DND-41 (cell line): Measurements from ENCODE around the gene PPARA.

ENCODE experiments used
- ATAC-seq: fragments of 200-7000 bp; cut with Tn5 transposase; 3 replicates; pipeline ENCODE4 v1.9.1; 2021; ENCODE audit warnings: low read depth; ENCODE audit not compliant: insufficient read depth
- DNase-seq: peaks from one replicate; pipeline ENCODE4 v3.0.0-alpha.2; 2020
- H2AFZ ChIP-seq: 2 replicates; pipeline ENCODE4 v1.6.0; 2012; ENCODE audit warnings: low read depth, low read length
- H3K27ac ChIP-seq: 2 replicates; pipeline ENCODE4 v1.5.1; 2012; ENCODE audit warnings: low read length, inconsistent platforms
- H3K27me3 ChIP-seq: fragments of 200-600 bp; sonication (generic); 2 replicates; pipeline ENCODE4 v1.6.0; 2012; ENCODE audit warnings: low read length, mild to moderate bottlenecking, inconsistent platforms; ENCODE audit not compliant: insufficient read depth, poor library complexity
- H3K36me3 ChIP-seq: 2 replicates; pipeline ENCODE4 v1.5.1; 2012; ENCODE audit warnings: low read length, inconsistent platforms; ENCODE audit not compliant: insufficient read depth
- H3K4me1 ChIP-seq: 2 replicates; pipeline ENCODE4 v1.5.1; 2012; ENCODE audit warnings: mild to moderate bottlenecking, low read length; ENCODE audit not compliant: insufficient read depth
- H3K4me2 ChIP-seq: 2 replicates; pipeline ENCODE4 v1.6.0; 2012; ENCODE audit warnings: mild to moderate bottlenecking, moderate library complexity, low read length, inconsistent platforms; ENCODE audit not compliant: insufficient read depth
- H3K4me3 ChIP-seq, 2 experiments: fragments of 200-600 bp in 1 of 2; shearing (Covaris generic) in 1 of 2; 2 replicates each; pipeline ENCODE4 v1.5.1; 2012 to 2016; ENCODE audit warnings: inconsistent platforms in 2 of 2, low read length in 2 of 2, mild to moderate bottlenecking in 2 of 2, low read depth in 1 of 2, moderate library complexity in 1 of 2
- H3K79me2 ChIP-seq: 2 replicates; pipeline ENCODE4 v1.6.0; 2012; ENCODE audit warnings: low read length, inconsistent platforms; ENCODE audit not compliant: insufficient read depth
- H3K9ac ChIP-seq: 2 replicates; pipeline ENCODE4 v1.6.0; 2012; ENCODE audit warnings: low read depth, mild to moderate bottlenecking, inconsistent platforms, low read length, moderate library complexity
- H3K9me3 ChIP-seq: 2 replicates; pipeline ENCODE4 v1.5.1; 2012; ENCODE audit warnings: low read length, moderate library complexity, mild to moderate bottlenecking, inconsistent platforms; ENCODE audit not compliant: insufficient read depth, severe bottlenecking
- H4K20me1 ChIP-seq: 2 replicates; pipeline ENCODE4 v1.6.0; 2012; ENCODE audit warnings: low read length; ENCODE audit not compliant: insufficient read depth
- CTCF ChIP-seq: IDR thresholded peaks from 2 replicates; pipeline ENCODE4 v1.5.1; 2012; ENCODE audit warnings: borderline replicate concordance, low read length, moderate library complexity, mild to moderate bottlenecking; ENCODE audit not compliant: poor library complexity, severe bottlenecking; ENCODE audit errors: extremely low read depth
- EZH2 ChIP-seq: IDR thresholded peaks from 3 replicates; pipeline ENCODE4 v1.6.1; 2012; ENCODE audit warnings: borderline replicate concordance, low read depth, mild to moderate bottlenecking, moderate library complexity, low read length, inconsistent platforms; ENCODE audit not compliant: severe bottlenecking

The PPARA gene

GRCh38 chr22:46225631-46226030, 75.3 kb downstream of the PPARA start:
- TF ChIP-seq EZH2 = no peak
- no peak for TF ChIP-seq CTCF
- Histone ChIP-seq H3K9me3 (no peaks in the 10 kb centered on the region), H3K27ac (no peak overlapping the region; the same call in 1 of the 2 replicates), H2AFZ (no peak overlapping the region), H3K4me2 (no peak overlapping the region), H3K79me2 (no peaks in the 10 kb centered on the region), H3K27me3 (no peaks in the 10 kb centered on the region), H3K9ac (no peak overlapping the region), H3K36me3 (peaks cover 34% of the 10 kb centered on the region), H4K20me1 (no peaks in the 10 kb centered on the region), H3K4me1 (no peaks in the 10 kb centered on the region), H3K4me3 (no peak overlapping the region)
- DNase-seq (no peak), ATAC-seq (no peak)

- no peak overlapping the region for H2AFZ ChIP-seq
Observed at GRCh38 chr22:46226577-46226976, 76.3 kb downstream of the PPARA start.

DNA sequence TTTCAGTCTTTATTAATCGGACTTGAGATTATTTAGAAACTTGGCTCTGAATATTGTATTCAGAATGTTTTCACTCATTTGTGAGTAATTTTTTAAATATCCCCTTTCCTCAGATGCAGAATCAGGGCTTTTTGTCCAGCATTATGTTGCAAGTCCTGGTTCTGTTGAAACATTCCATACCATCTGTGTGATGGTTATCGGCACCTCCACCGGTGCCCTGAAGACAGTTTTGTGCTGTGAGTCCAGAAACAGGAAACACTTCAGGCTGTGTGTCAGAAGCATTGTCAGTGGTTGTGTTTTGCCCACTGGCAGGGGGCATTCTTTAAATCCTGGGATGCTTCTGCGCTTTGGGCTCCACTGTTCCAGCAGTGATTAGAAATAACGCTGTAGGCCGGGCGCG, 79.4 kb downstream of the PPARA start:
- no peak overlapping the region for H3K9ac ChIP-seq
- no peak overlapping the region for H2AFZ ChIP-seq
- H3K4me2 ChIP-seq = no peak overlapping the region
- H3K9me3 ChIP-seq = no peaks in the 10 kb centered on the region
- peaks cover 38% of the 10 kb centered on the region for H3K36me3 ChIP-seq
- no peaks in the 10 kb centered on the region for H4K20me1 ChIP-seq
- DNase-seq = no peak
- peaks cover 9% of the 10 kb centered on the region for H3K4me1 ChIP-seq
- no peak overlapping the region for H3K4me3 ChIP-seq
- H3K79me2 ChIP-seq = no peaks in the 10 kb centered on the region
- no peak for ATAC-seq
- H3K27me3 ChIP-seq = no peaks in the 10 kb centered on the region
- TF ChIP-seq EZH2 = no peak
- no peak for TF ChIP-seq CTCF
- H3K27ac ChIP-seq = peak overlapping the region; percentile 29; the same call in 1 of the 2 replicates

More at GRCh38 chr22:46226577-46226976, 76.3 kb downstream of the PPARA start:
- no peaks in the 10 kb centered on the region for H3K4me1 ChIP-seq
- ATAC-seq (no peak), DNase-seq (no peak)
- H3K27me3 ChIP-seq = no peaks in the 10 kb centered on the region
- H3K4me2 ChIP-seq = no peak overlapping the region
- no peaks in the 10 kb centered on the region for H4K20me1 ChIP-seq
- no peak overlapping the region for H3K4me3 ChIP-seq
- peaks cover 30% of the 10 kb centered on the region for H3K36me3 ChIP-seq
- H3K9ac ChIP-seq = no peak overlapping the region
- H3K9me3 ChIP-seq = no peaks in the 10 kb centered on the region
- no peak overlapping the region for H3K27ac ChIP-seq
- no peak for TF ChIP-seq EZH2
- no peak for TF ChIP-seq CTCF
- H3K79me2 ChIP-seq = no peaks in the 10 kb centered on the region

GRCh38 chr22:46230262-46230901, 80.1 kb downstream of the PPARA start:
- no peaks in the 10 kb centered on the region for H4K20me1 ChIP-seq
- H2AFZ ChIP-seq = no peak overlapping the region
- TF ChIP-seq EZH2 = no peak
- TF ChIP-seq CTCF = no peak
- H3K4me3 ChIP-seq = no peak overlapping the region
- no peak overlapping the region for H3K27ac ChIP-seq
- H3K36me3 ChIP-seq = peaks cover 39% of the 10 kb centered on the region
- H3K9ac ChIP-seq = no peak overlapping the region
- H3K27me3 ChIP-seq = no peaks in the 10 kb centered on the region
- H3K9me3 ChIP-seq = no peaks in the 10 kb centered on the region
- H3K79me2 ChIP-seq = no peaks in the 10 kb centered on the region
- peaks cover 9% of the 10 kb centered on the region for H3K4me1 ChIP-seq
- no peak overlapping the region for H3K4me2 ChIP-seq
- ATAC-seq (no peak), DNase-seq (no peak)
